Astrocyte (in vitro differentiated cells and primary cell): ENCODE results near the gene CORIN. TPM values are rescaled to one million over a fixed set of nuclear protein-coding genes. Genes with fewer than 3 reads are reported as not detected.
A peak's percentile ranks its signal among the peaks of the same experiment; 100 is the strongest.

Experiments used
- DNase-seq: peaks from one replicate; pipeline ENCODE4 v3.0.0-alpha.2; 2010; ENCODE audit warnings: low read depth
- FAIRE-seq: peaks from 2 replicates; lab custom pipeline; 2011; peaks lifted over from hg19 to GRCh38; lab: Jason Lieb, UNC
- H2AFZ ChIP-seq: 2 replicates; pipeline ENCODE4 v1.6.0; 2012; ENCODE audit warnings: low read depth, low read length, inconsistent platforms
- H3K27ac ChIP-seq: 2 replicates; pipeline ENCODE4 v1.5.1; 2011; ENCODE audit warnings: low read depth, low read length, inconsistent platforms
- H3K27me3 ChIP-seq: 2 replicates; pipeline ENCODE4 v1.6.0; 2011; ENCODE audit warnings: low read length, inconsistent platforms; ENCODE audit not compliant: insufficient read depth
- H3K36me3 ChIP-seq: 2 replicates; pipeline ENCODE4 v1.5.1; 2011; ENCODE audit warnings: low read length, inconsistent platforms; ENCODE audit not compliant: insufficient read depth
- H3K4me1 ChIP-seq: 2 replicates; pipeline ENCODE4 v1.5.1; 2011; ENCODE audit warnings: low read length, inconsistent platforms; ENCODE audit not compliant: insufficient read depth
- H3K4me2 ChIP-seq: 2 replicates; pipeline ENCODE4 v1.6.0; 2012; ENCODE audit warnings: low read length, inconsistent platforms
- H3K4me3 ChIP-seq: 2 replicates; pipeline ENCODE4 v1.5.1; 2011; ENCODE audit warnings: low read depth, mild to moderate bottlenecking, low read length, inconsistent platforms; ENCODE audit not compliant: insufficient read depth
- H3K79me2 ChIP-seq: 2 replicates; pipeline ENCODE4 v1.6.0; 2012; ENCODE audit warnings: mild to moderate bottlenecking, low read length, inconsistent platforms; ENCODE audit not compliant: insufficient read depth
- H3K9ac ChIP-seq: 2 replicates; pipeline ENCODE4 v1.6.0; 2012; ENCODE audit warnings: mild to moderate bottlenecking, low read length, inconsistent platforms
- H3K9me3 ChIP-seq: 2 replicates; pipeline ENCODE4 v1.5.1; 2012; ENCODE audit warnings: low read depth, mild to moderate bottlenecking, low read length, inconsistent platforms; ENCODE audit not compliant: insufficient read depth
- H4K20me1 ChIP-seq: 2 replicates; pipeline ENCODE4 v1.6.0; 2012; ENCODE audit warnings: low read length, inconsistent platforms; ENCODE audit not compliant: insufficient read depth
- H3K27ac Mint-ChIP-seq: one replicate; pipeline ENCODE4 v1.8.0; 2021; ENCODE audit warnings: mild to moderate bottlenecking, mixed read lengths; ENCODE audit not compliant: unreplicated experiment
- H3K27me3 Mint-ChIP-seq: one replicate; pipeline ENCODE4 v1.8.0; 2021; ENCODE audit warnings: low read depth, mixed read lengths; ENCODE audit not compliant: unreplicated experiment
- H3K36me3 Mint-ChIP-seq: one replicate; pipeline ENCODE4 v1.8.0; 2021; ENCODE audit warnings: low read depth, mixed read lengths; ENCODE audit not compliant: unreplicated experiment
- H3K4me1 Mint-ChIP-seq: one replicate; pipeline ENCODE4 v1.8.0; 2021; ENCODE audit warnings: low read depth, mixed read lengths; ENCODE audit not compliant: unreplicated experiment
- H3K4me3 Mint-ChIP-seq: one replicate; pipeline ENCODE4 v1.8.0; 2021; ENCODE audit warnings: mild to moderate bottlenecking, moderate library complexity, mixed read lengths; ENCODE audit not compliant: unreplicated experiment
- H3K9me3 Mint-ChIP-seq: one replicate; pipeline ENCODE4 v1.8.0; 2021; ENCODE audit warnings: mild to moderate bottlenecking, mixed read lengths; ENCODE audit not compliant: unreplicated experiment
- CTCF ChIP-seq: IDR thresholded peaks from 2 replicates; pipeline ENCODE4 v1.5.1; 2011; ENCODE audit warnings: low read depth, mild to moderate bottlenecking, inconsistent platforms, low read length, moderate library complexity; ENCODE audit not compliant: insufficient read depth
- EZH2 ChIP-seq: IDR thresholded peaks from 2 replicates; pipeline ENCODE4 v1.6.1; 2012; ENCODE audit warnings: mild to moderate bottlenecking, low read length, inconsistent platforms; ENCODE audit not compliant: insufficient read depth
- total RNA-seq: library from RNA; stranded (reverse); gene quantifications from 2 replicates; pipeline ENCODE4 v1.2.1, GENCODE V29; 2021

The CORIN gene
- total RNA-seq, 1 donor from 2014 or later = 0.20 TPM

- H3K27me3 Mint-ChIP-seq = peaks cover 4% of the 10 kb centered on the region
- Histone ChIP-seq H3K4me1 (peaks cover 13% of the 10 kb centered on the region), H3K27ac (no peak overlapping the region), H3K36me3 (no peaks in the 10 kb centered on the region), H3K79me2 (no peaks in the 10 kb centered on the region), H3K9ac (peak overlapping the region; percentile 77), H3K9me3 (no peaks in the 10 kb centered on the region), H4K20me1 (no peaks in the 10 kb centered on the region), H2AFZ (peak overlapping the region; percentile 89), H3K4me2 (peak overlapping the region; percentile 99), H3K27me3 (no peaks in the 10 kb centered on the region), H3K4me3 (peak overlapping the region; percentile 67)
- H3K4me1 Mint-ChIP-seq = peaks cover 11% of the 10 kb centered on the region
- H3K9me3 Mint-ChIP-seq = peaks cover 9% of the 10 kb centered on the region
- peak; percentile 20 for FAIRE-seq
- no peaks in the 10 kb centered on the region for H3K36me3 Mint-ChIP-seq
- peak; percentile 67 for DNase-seq
- no peak overlapping the region for H3K27ac Mint-ChIP-seq
- peak overlapping the region; percentile 78 for H3K4me3 Mint-ChIP-seq
- TF ChIP-seq CTCF (peak; percentile 49), EZH2 (no peak)
These were observed 1.2 kb downstream of the CORIN start for GRCh38 chr4:47836641-47837093.

- Histone ChIP-seq H3K4me3 (no peak overlapping the region), H3K9ac (no peak overlapping the region), H4K20me1 (no peaks in the 10 kb centered on the region), H3K9me3 (no peaks in the 10 kb centered on the region), H3K27ac (no peak overlapping the region), H3K4me2 (peak overlapping the region; percentile 99), H3K79me2 (no peaks in the 10 kb centered on the region), H3K36me3 (no peaks in the 10 kb centered on the region), H3K27me3 (no peaks in the 10 kb centered on the region), H3K4me1 (peaks cover 13% of the 10 kb centered on the region), H2AFZ (no peak overlapping the region)
- peak; percentile 37 for FAIRE-seq
- no peak overlapping the region for H3K4me3 Mint-ChIP-seq
- H3K9me3 Mint-ChIP-seq = peaks cover 9% of the 10 kb centered on the region
- peak; percentile 26 for DNase-seq
- peaks cover 11% of the 10 kb centered on the region for H3K4me1 Mint-ChIP-seq
- peaks cover 4% of the 10 kb centered on the region for H3K27me3 Mint-ChIP-seq
- H3K27ac Mint-ChIP-seq = no peak overlapping the region
- H3K36me3 Mint-ChIP-seq = no peaks in the 10 kb centered on the region
- no peak for TF ChIP-seq CTCF
- TF ChIP-seq EZH2 = no peak
These were observed 2.4 kb downstream of the CORIN start for GRCh38 chr4:47835494-47835893.

GRCh38 chr4:47831026-47831679 is 6.7 kb downstream of the CORIN start:
- H3K4me1 ChIP-seq = peaks cover 10% of the 10 kb centered on the region
- DNase-seq = no peak
- Mint-ChIP-seq H3K9me3 (peaks cover 9% of the 10 kb centered on the region), H3K27me3 (peaks cover 2% of the 10 kb centered on the region), H3K36me3 (no peaks in the 10 kb centered on the region), H3K4me3 (no peak overlapping the region), H3K27ac (no peak overlapping the region), H3K4me1 (peaks cover 9% of the 10 kb centered on the region)
- no peak overlapping the region for H3K4me3 ChIP-seq
- TF ChIP-seq CTCF (no peak), EZH2 (no peak)
- H3K9me3 ChIP-seq = no peaks in the 10 kb centered on the region
- no peaks in the 10 kb centered on the region for H3K27me3 ChIP-seq
- H3K36me3 ChIP-seq = no peaks in the 10 kb centered on the region
- no peak for FAIRE-seq
- H3K27ac ChIP-seq = no peak overlapping the region
- no peak overlapping the region for H3K4me2 ChIP-seq
- H3K9ac ChIP-seq = no peak overlapping the region
- no peaks in the 10 kb centered on the region for H3K79me2 ChIP-seq
- no peak overlapping the region for H2AFZ ChIP-seq
- no peaks in the 10 kb centered on the region for H4K20me1 ChIP-seq
